ENCODE measurements around the gene STN1. TPM values are rescaled to one million over a fixed set of nuclear protein-coding genes. Genes with fewer than 3 reads are reported as not detected.

The STN1 gene
- total and polyA plus RNA-seq, 5 donors from 2014 or later: 44.1 to 122 (median 106) TPM

GRCh38 chr10:103951942-103952341 is 34.0 kb upstream of the STN1 start:
- Histone ChIP-seq H3K9me3 (ENCODE audit: control insufficient read depth in 2 of 2, low read length in 2 of 2) (no peaks in the 10 kb centered on the region), H3K36me3 (ENCODE audit: control insufficient read depth, insufficient read depth, low read length) (no peaks in the 10 kb centered on the region), H3K27ac (ENCODE audit: insufficient read depth, low read length, poor library complexity, severe bottlenecking) (no peak overlapping the region), H3K4me3 (ENCODE audit: low read depth, low read length) (no peak overlapping the region), H3K27me3 (ENCODE audit: control insufficient read depth, insufficient read depth, low read length) (peaks cover 3% of the 10 kb centered on the region), H3K4me1 (ENCODE audit: control insufficient read depth, insufficient read depth, low read length, poor library complexity, severe bottlenecking) (no peaks in the 10 kb centered on the region)
- Mint-ChIP-seq H3K27me3 (peaks cover 25% of the 10 kb centered on the region), H3K36me3 (no peaks in the 10 kb centered on the region), H3K27ac (no peak overlapping the region), H3K9me3 (peaks cover 0 to 3% (median 0%) of the 10 kb centered on the region in 7 donors), H3K4me3 (no peak overlapping the region), H3K4me1 (peaks cover 0 to 12% (median 10%) of the 10 kb centered on the region in 4 donors)
- no peak for ATAC-seq (ENCODE audit: low read depth in 2 of 2)
- no peak for DNase-seq

- no peaks in the 10 kb centered on the region for H3K27me3 ChIP-seq (ENCODE audit: control insufficient read depth, insufficient read depth, low read length)
- H3K27ac Mint-ChIP-seq: peak overlapping the region in 1 of 3 donors; percentile 11
- no peaks in the 10 kb centered on the region for H3K9me3 ChIP-seq (ENCODE audit: control insufficient read depth in 2 of 2, low read length in 2 of 2)
- DNase-seq (no peak), ATAC-seq (ENCODE audit: low read depth in 2 of 2) (no peak)
- peaks cover 0 to 13% (median 10%) of the 10 kb centered on the region in 4 donors for H3K4me1 Mint-ChIP-seq
- H3K9me3 Mint-ChIP-seq: peaks cover 0 to 3% (median 0%) of the 10 kb centered on the region in 7 donors
- no peaks in the 10 kb centered on the region for H3K4me1 ChIP-seq (ENCODE audit: control insufficient read depth, insufficient read depth, low read length, poor library complexity, severe bottlenecking)
- H3K4me3 Mint-ChIP-seq: no peak overlapping the region
- H3K36me3 ChIP-seq (ENCODE audit: control insufficient read depth, insufficient read depth, low read length): no peaks in the 10 kb centered on the region
- H3K27me3 Mint-ChIP-seq: peaks cover 19% of the 10 kb centered on the region
- no peak overlapping the region for H3K27ac ChIP-seq (ENCODE audit: insufficient read depth, low read length, poor library complexity, severe bottlenecking)
- H3K4me3 ChIP-seq (ENCODE audit: low read depth, low read length): no peak overlapping the region
- no peaks in the 10 kb centered on the region for H3K36me3 Mint-ChIP-seq
Measured at GRCh38 chr10:103951183-103951582, 33.2 kb upstream of the STN1 start.

GRCh38 chr10:103949728-103950127 is 31.7 kb upstream of the STN1 start:
- no peaks in the 10 kb centered on the region for H3K4me1 ChIP-seq (ENCODE audit: control insufficient read depth, insufficient read depth, low read length, poor library complexity, severe bottlenecking)

GRCh38 chr10:103947799-103948516 is 30.0 kb upstream of the STN1 start:
- no peaks in the 10 kb centered on the region for H3K9me3 ChIP-seq (ENCODE audit: control insufficient read depth in 2 of 2, low read length in 2 of 2)
- no peaks in the 10 kb centered on the region for H3K27me3 ChIP-seq (ENCODE audit: control insufficient read depth, insufficient read depth, low read length)
- Mint-ChIP-seq H3K27ac (peak overlapping the region; percentile 8 to 34 (median 27)), H3K36me3 (no peaks in the 10 kb centered on the region), H3K27me3 (peaks cover 5% of the 10 kb centered on the region), H3K9me3 (peaks cover 0 to 1% (median 0%) of the 10 kb centered on the region in 7 donors), H3K4me1 (peaks cover 0 to 13% (median 10%) of the 10 kb centered on the region in 4 donors), H3K4me3 (peak overlapping the region in 1 of 4 donors; percentile 49)
- H3K27ac ChIP-seq (ENCODE audit: insufficient read depth, low read length, poor library complexity, severe bottlenecking): no peak overlapping the region
- DNase-seq: peak in 1 of 3 donors; percentile 13
- H3K36me3 ChIP-seq (ENCODE audit: control insufficient read depth, insufficient read depth, low read length): no peaks in the 10 kb centered on the region
- ATAC-seq (ENCODE audit: low read depth in 2 of 2): peak; percentile 47 to 63
- no peaks in the 10 kb centered on the region for H3K4me1 ChIP-seq (ENCODE audit: control insufficient read depth, insufficient read depth, low read length, poor library complexity, severe bottlenecking)
- H3K4me3 ChIP-seq (ENCODE audit: low read depth, low read length): peak overlapping the region; percentile 16

More at GRCh38 chr10:103949728-103950127, 31.7 kb upstream of the STN1 start:
- ATAC-seq (ENCODE audit: low read depth in 2 of 2) (no peak), DNase-seq (no peak)
- H3K27me3 Mint-ChIP-seq: peaks cover 14% of the 10 kb centered on the region
- no peak overlapping the region for H3K4me3 ChIP-seq (ENCODE audit: low read depth, low read length)
- H3K36me3 ChIP-seq (ENCODE audit: control insufficient read depth, insufficient read depth, low read length): no peaks in the 10 kb centered on the region
- H3K4me3 Mint-ChIP-seq: no peak overlapping the region
- no peaks in the 10 kb centered on the region for H3K9me3 ChIP-seq (ENCODE audit: control insufficient read depth in 2 of 2, low read length in 2 of 2)
- H3K9me3 Mint-ChIP-seq: peaks cover 0 to 3% (median 0%) of the 10 kb centered on the region in 7 donors
- peaks cover 0 to 13% (median 10%) of the 10 kb centered on the region in 4 donors for H3K4me1 Mint-ChIP-seq
- H3K27me3 ChIP-seq (ENCODE audit: control insufficient read depth, insufficient read depth, low read length): no peaks in the 10 kb centered on the region
- no peaks in the 10 kb centered on the region for H3K36me3 Mint-ChIP-seq
- no peak overlapping the region for H3K27ac ChIP-seq (ENCODE audit: insufficient read depth, low read length, poor library complexity, severe bottlenecking)
- peak overlapping the region in 1 of 3 donors; percentile 19 for H3K27ac Mint-ChIP-seq

GRCh38 chr10:103942866-103943265 is 24.9 kb upstream of the STN1 start:
- no peaks in the 10 kb centered on the region for H3K36me3 Mint-ChIP-seq
- no peak overlapping the region for H3K4me3 Mint-ChIP-seq
- H3K4me1 Mint-ChIP-seq: peaks cover 0 to 11% (median 7%) of the 10 kb centered on the region in 4 donors
- Histone ChIP-seq H3K36me3 (ENCODE audit: control insufficient read depth, insufficient read depth, low read length) (no peaks in the 10 kb centered on the region), H3K9me3 (ENCODE audit: control insufficient read depth in 2 of 2, low read length in 2 of 2) (no peaks in the 10 kb centered on the region), H3K4me3 (ENCODE audit: low read depth, low read length) (no peak overlapping the region), H3K27me3 (ENCODE audit: control insufficient read depth, insufficient read depth, low read length) (no peaks in the 10 kb centered on the region), H3K4me1 (ENCODE audit: control insufficient read depth, insufficient read depth, low read length, poor library complexity, severe bottlenecking) (no peaks in the 10 kb centered on the region), H3K27ac (ENCODE audit: insufficient read depth, low read length, poor library complexity, severe bottlenecking) (no peak overlapping the region)
- DNase-seq (no peak), ATAC-seq (ENCODE audit: low read depth in 2 of 2) (no peak)
- peaks cover 0 to 2% (median 0%) of the 10 kb centered on the region in 7 donors for H3K9me3 Mint-ChIP-seq
- H3K27me3 Mint-ChIP-seq: peaks cover 8% of the 10 kb centered on the region
- no peak overlapping the region for H3K27ac Mint-ChIP-seq

GRCh38 chr10:103941801-103942200 is 23.8 kb upstream of the STN1 start:
- H3K4me1 ChIP-seq (ENCODE audit: control insufficient read depth, insufficient read depth, low read length, poor library complexity, severe bottlenecking): no peaks in the 10 kb centered on the region
- ATAC-seq (ENCODE audit: low read depth in 2 of 2) (no peak), DNase-seq (no peak)
- H3K4me1 Mint-ChIP-seq: no peaks in the 10 kb centered on the region
- H3K27me3 ChIP-seq (ENCODE audit: control insufficient read depth, insufficient read depth, low read length): no peaks in the 10 kb centered on the region
- peaks cover 8% of the 10 kb centered on the region for H3K27me3 Mint-ChIP-seq
- no peak overlapping the region for H3K27ac ChIP-seq (ENCODE audit: insufficient read depth, low read length, poor library complexity, severe bottlenecking)
- no peaks in the 10 kb centered on the region for H3K36me3 ChIP-seq (ENCODE audit: control insufficient read depth, insufficient read depth, low read length)
- H3K27ac Mint-ChIP-seq: no peak overlapping the region
- H3K9me3 ChIP-seq (ENCODE audit: control insufficient read depth in 2 of 2, low read length in 2 of 2): no peaks in the 10 kb centered on the region
- H3K4me3 ChIP-seq (ENCODE audit: low read depth, low read length): no peak overlapping the region
- H3K9me3 Mint-ChIP-seq: peaks cover 0 to 2% (median 0%) of the 10 kb centered on the region in 7 donors
- no peaks in the 10 kb centered on the region for H3K36me3 Mint-ChIP-seq
- no peak overlapping the region for H3K4me3 Mint-ChIP-seq

- no peak for DNase-seq
- Histone ChIP-seq H3K4me1 (ENCODE audit: control insufficient read depth, insufficient read depth, low read length, poor library complexity, severe bottlenecking) (no peaks in the 10 kb centered on the region), H3K4me3 (ENCODE audit: low read depth, low read length) (no peak overlapping the region), H3K27ac (ENCODE audit: insufficient read depth, low read length, poor library complexity, severe bottlenecking) (no peak overlapping the region), H3K9me3 (ENCODE audit: control insufficient read depth in 2 of 2, low read length in 2 of 2) (no peaks in the 10 kb centered on the region), H3K36me3 (ENCODE audit: control insufficient read depth, insufficient read depth, low read length) (no peaks in the 10 kb centered on the region), H3K27me3 (ENCODE audit: control insufficient read depth, insufficient read depth, low read length) (no peaks in the 10 kb centered on the region)
- ATAC-seq (ENCODE audit: low read depth in 2 of 2): no peak
- no peaks in the 10 kb centered on the region for H3K36me3 Mint-ChIP-seq
- peaks cover 21% of the 10 kb centered on the region for H3K27me3 Mint-ChIP-seq
- no peaks in the 10 kb centered on the region for H3K4me1 Mint-ChIP-seq
- H3K9me3 Mint-ChIP-seq: peaks cover 0 to 2% (median 0%) of the 10 kb centered on the region in 7 donors
- H3K4me3 Mint-ChIP-seq: no peak overlapping the region
- no peak overlapping the region for H3K27ac Mint-ChIP-seq
Measured at GRCh38 chr10:103939522-103939921, 21.5 kb upstream of the STN1 start.

GRCh38 chr10:103936022-103936421 is 18.0 kb upstream of the STN1 start:
- Mint-ChIP-seq H3K4me3 (no peak overlapping the region), H3K27ac (no peak overlapping the region), H3K9me3 (no peaks in the 10 kb centered on the region), H3K27me3 (peaks cover 22% of the 10 kb centered on the region), H3K36me3 (no peaks in the 10 kb centered on the region), H3K4me1 (no peaks in the 10 kb centered on the region)
- Histone ChIP-seq H3K4me1 (ENCODE audit: control insufficient read depth, insufficient read depth, low read length, poor library complexity, severe bottlenecking) (no peaks in the 10 kb centered on the region), H3K9me3 (ENCODE audit: control insufficient read depth in 2 of 2, low read length in 2 of 2) (no peaks in the 10 kb centered on the region), H3K36me3 (ENCODE audit: control insufficient read depth, insufficient read depth, low read length) (no peaks in the 10 kb centered on the region), H3K27me3 (ENCODE audit: control insufficient read depth, insufficient read depth, low read length) (no peaks in the 10 kb centered on the region), H3K27ac (ENCODE audit: insufficient read depth, low read length, poor library complexity, severe bottlenecking) (no peak overlapping the region), H3K4me3 (ENCODE audit: low read depth, low read length) (no peak overlapping the region)
- ATAC-seq (ENCODE audit: low read depth in 2 of 2): no peak
- DNase-seq: no peak
